Spleen (tissue), 3 donors: ENCODE data around the gene PLCB4.

Source experiments
- POLR2A ChIP-seq, 3 donors: fragments of 450-650 bp; IDR thresholded peaks; one replicate each; pipeline ENCODE4 v1.5.1; 2017; ENCODE audit warnings: antibody characterized with exemption in 3 of 3, mild to moderate bottlenecking in 1 of 3
- POLR2AphosphoS5 ChIP-seq, 3 donors: sonication (generic); formaldehyde crosslinking; IDR thresholded peaks; one replicate each; pipeline ENCODE4 v1.5.1; 2017; ENCODE audit warnings: antibody characterized with exemption in 3 of 3

DNA sequence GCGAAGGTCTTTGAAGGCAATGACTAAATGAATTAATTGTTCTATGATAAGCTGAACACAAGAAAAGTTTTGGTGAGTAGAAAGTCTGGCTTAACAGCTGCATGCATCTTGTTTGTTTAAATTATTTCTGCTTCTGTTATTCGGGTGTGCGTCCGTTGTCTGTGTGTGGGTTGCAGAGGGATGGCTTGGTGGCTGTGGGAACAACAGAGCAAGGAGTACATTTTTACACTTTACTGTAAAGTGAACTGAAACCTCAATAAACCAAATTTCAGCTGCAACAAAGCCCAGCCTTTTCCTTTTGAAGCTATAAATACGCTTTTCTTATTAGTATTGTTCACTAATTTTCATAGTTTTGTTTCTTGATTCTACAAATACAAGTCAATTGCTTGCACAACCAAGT is 442.0 kb downstream of the PLCB4 start:
- TF ChIP-seq POLR2AphosphoS5 (IDR thresholded peaks at IDR 0.05) (no peak), POLR2A (IDR thresholded peaks at IDR 0.05) (no peak)
